Brain microvascular endothelial cell (primary cell): Measurements from ENCODE around the gene NLGN3.

Experiments used
- DNase-seq: peaks from one replicate; pipeline ENCODE4 v3.0.0-alpha.2; 2020
- H3K27ac ChIP-seq: fragments of 250-450 bp; sonication (Bioruptor Pico); 2 replicates; pipeline ENCODE4 v1.5.1; 2020; ENCODE audit warnings: mild to moderate bottlenecking, moderate library complexity
- H3K27me3 ChIP-seq: fragments of 250-450 bp; sonication (Bioruptor Pico); replicated peaks from 2 replicates; pipeline ENCODE4 v1.5.1; 2020; ENCODE audit warnings: mild to moderate bottlenecking
- H3K36me3 ChIP-seq: fragments of 250-450 bp; sonication (Bioruptor Pico); replicated peaks from 2 replicates; pipeline ENCODE4 v1.5.1; 2020; ENCODE audit warnings: mild to moderate bottlenecking
- H3K4me3 ChIP-seq: 2 replicates; pipeline ENCODE4 v1.5.1; 2011; ENCODE audit warnings: low read depth, mild to moderate bottlenecking, control low read depth, low read length, moderate library complexity
- in situ Hi-C: cut with HindIII; loops from 2 replicates; pipeline ENCODE4 v1.10.0; 2017; ENCODE audit warnings: low sequenced_read_pairs, low pct_ligation_motif_present
- TF ChIP-seq, protein P1 (sequence below): IDR thresholded peaks from 2 replicates; pipeline ENCODE4 v1.5.1; 2011; ENCODE audit warnings: low read depth, mild to moderate bottlenecking, moderate library complexity, low read length, control low read depth, inconsistent platforms; ENCODE audit errors: missing control alignments

The NLGN3 gene

DNA sequence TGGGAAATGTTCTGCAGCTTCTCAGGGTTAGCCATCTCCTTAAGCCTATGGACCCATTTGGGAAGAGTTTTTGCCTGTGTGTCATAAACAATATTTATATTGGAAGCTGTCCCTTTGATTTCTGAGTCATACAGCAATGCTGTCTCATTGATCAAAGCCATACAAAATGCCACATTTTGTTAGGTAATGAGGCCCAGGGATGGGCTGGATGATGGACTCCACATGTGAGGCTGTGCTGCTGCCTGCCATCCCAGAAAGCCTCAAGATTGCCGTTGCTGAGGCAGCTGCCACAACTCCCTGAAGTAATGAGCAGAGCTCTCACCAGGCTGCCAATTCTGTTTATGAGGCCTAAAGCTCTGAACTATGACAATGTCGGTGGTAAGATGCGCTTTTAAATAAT, 66.2 kb downstream of the NLGN3 start:
- H3K4me3 ChIP-seq: no peak overlapping the region
- TF ChIP-seq, protein P1, sequence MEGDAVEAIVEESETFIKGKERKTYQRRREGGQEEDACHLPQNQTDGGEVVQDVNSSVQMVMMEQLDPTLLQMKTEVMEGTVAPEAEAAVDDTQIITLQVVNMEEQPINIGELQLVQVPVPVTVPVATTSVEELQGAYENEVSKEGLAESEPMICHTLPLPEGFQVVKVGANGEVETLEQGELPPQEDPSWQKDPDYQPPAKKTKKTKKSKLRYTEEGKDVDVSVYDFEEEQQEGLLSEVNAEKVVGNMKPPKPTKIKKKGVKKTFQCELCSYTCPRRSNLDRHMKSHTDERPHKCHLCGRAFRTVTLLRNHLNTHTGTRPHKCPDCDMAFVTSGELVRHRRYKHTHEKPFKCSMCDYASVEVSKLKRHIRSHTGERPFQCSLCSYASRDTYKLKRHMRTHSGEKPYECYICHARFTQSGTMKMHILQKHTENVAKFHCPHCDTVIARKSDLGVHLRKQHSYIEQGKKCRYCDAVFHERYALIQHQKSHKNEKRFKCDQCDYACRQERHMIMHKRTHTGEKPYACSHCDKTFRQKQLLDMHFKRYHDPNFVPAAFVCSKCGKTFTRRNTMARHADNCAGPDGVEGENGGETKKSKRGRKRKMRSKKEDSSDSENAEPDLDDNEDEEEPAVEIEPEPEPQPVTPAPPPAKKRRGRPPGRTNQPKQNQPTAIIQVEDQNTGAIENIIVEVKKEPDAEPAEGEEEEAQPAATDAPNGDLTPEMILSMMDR: no peak
- H3K36me3 ChIP-seq: no peaks in the 10 kb centered on the region
- H3K27me3 ChIP-seq: no peaks in the 10 kb centered on the region
- H3K27ac ChIP-seq: no peak overlapping the region
- in situ Hi-C loops: no loop called here
- no peak for DNase-seq

DNA sequence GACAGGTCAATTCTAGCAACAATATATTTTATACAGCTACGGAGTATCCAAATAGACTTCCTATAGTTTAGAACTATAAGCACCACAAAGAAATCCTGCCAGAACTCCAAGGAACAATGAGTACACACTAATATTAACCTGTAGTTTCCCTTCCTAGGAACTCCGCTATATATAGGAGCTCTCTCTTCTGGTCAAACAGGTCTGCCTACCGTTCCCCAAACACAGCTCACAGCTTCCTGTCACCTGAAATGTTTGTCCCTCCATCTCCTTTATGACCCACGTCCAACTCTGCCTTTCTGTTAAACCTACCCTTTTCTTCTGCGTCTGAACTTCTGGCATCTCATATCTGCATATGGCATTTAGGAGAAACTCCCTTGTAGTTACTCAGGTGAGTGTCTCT, 67.9 kb downstream of the NLGN3 start:
- in situ Hi-C loops: no loop called here
- TF ChIP-seq, protein P1: no peak
- Histone ChIP-seq H3K27ac (no peak overlapping the region), H3K27me3 (no peaks in the 10 kb centered on the region), H3K4me3 (no peak overlapping the region), H3K36me3 (no peaks in the 10 kb centered on the region)
- no peak for DNase-seq

DNA sequence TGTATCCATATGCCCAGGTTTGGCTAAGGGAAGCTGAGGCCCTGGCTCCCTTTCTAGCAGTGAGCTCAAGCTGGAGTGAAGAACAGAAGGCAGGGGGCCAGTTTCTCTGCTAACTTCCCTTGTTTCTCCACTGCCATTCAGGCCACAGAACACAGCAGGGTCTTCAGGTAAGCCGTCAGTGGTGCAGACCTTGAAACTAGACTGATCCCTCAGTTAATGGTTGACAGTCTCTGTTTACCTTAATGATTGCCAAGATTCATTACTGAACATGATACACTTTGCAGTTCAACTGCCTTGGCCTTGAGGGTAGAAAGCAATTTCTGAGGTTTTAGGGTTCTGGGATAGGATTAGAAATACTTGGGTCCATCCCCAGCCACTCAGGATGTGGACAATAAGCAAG, 69.5 kb downstream of the NLGN3 start:
- H3K4me3 ChIP-seq: no peak overlapping the region
- no peak overlapping the region for H3K27ac ChIP-seq
- TF ChIP-seq, protein P1: no peak
- H3K36me3 ChIP-seq: no peaks in the 10 kb centered on the region
- in situ Hi-C loops: no loop called here
- no peaks in the 10 kb centered on the region for H3K27me3 ChIP-seq
- DNase-seq: no peak

DNA sequence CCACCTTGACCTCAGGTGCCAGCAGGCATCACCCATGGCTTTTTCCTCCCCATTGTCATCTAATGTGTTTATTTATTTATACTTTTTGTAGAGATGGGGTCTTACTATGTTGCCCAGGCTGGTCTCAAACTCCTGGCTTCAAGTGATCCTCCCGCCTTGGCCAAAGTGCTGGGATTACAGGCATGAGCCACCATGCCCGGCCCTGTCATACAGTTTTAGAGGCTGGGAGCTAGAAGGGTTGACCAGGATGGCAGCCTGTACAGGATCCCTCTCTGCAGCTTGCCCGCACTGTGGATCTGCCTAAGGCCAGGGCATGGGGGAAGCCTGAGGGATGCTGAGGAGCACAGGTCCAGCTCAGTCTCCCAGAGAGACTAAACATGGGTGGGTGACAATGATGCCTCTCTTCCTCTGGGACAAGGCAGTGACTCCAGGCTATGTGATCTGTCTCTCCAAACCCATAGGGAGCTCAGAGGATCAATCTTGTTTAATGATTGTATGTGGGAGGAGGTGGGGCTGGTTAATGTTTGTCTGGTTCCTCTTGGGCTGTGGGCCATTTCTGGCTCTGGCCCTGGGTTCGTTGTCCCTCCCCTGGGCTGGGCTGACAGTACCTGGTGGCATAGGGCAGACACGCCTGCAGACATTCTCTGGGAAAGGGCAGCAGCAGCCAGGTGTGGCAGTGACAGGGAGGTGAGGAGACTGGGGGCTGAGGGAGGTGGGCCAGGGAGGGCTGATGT, 70.1 kb downstream of the NLGN3 start:
- in situ Hi-C loops: no loop called here
- Histone ChIP-seq H3K4me3 (no peak overlapping the region), H3K27ac (no peak overlapping the region), H3K27me3 (no peaks in the 10 kb centered on the region), H3K36me3 (no peaks in the 10 kb centered on the region)
- DNase-seq: no peak
- TF ChIP-seq, protein P1: no peak

DNA sequence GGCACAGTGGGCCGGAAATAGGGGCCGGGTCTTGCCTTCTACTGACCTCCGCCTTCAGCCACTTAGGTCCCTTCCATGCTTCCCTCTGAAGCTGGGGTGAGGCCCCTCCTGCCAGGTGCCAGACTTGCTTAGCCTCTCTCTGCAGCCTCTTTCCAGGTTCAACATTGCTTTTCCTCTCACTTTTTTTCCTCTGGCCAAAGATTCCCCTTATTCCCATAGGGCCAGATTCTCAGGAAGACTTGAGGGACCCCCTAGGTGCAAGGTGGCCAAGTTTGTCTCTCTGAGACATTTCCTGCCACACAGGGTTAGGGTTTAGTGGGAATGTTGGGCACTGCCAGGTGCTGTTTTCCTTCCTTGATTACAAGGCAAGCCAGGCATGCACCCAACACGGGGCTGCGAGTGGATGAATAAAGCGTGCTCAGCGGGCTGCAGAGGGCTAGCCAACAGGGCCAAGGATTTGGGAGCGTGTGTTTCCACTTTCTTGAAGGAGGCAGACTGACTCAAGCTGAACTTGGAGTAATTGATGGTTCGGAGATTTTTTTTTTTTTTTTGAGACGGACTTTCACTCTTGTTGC, 70.8 kb downstream of the NLGN3 start:
- in situ Hi-C loops: no loop called here
- H3K4me3 ChIP-seq: no peak overlapping the region
- TF ChIP-seq, protein P1: no peak
- no peaks in the 10 kb centered on the region for H3K27me3 ChIP-seq
- H3K36me3 ChIP-seq: no peaks in the 10 kb centered on the region
- no peak for DNase-seq
- no peak overlapping the region for H3K27ac ChIP-seq

DNA sequence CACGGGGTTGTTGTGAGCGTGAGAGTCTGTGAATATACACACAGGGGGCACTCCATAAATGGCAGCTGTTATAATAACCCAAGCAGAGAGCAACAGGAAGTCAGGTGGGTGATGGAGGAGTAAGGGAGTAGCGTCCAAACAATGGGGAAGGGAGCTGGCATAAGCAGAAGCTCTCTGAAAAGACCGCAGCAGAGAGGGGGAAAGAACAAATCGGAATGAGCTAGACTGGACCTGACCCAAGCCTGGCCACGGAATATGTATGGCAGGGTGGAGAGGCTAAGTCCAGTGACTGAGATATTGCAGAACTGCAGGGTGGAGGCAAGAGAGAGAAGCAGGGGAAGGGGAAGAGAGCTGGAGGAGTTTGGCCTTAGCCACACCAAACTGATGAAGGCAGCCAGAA, 71.8 kb downstream of the NLGN3 start:
- Histone ChIP-seq H3K4me3 (no peak overlapping the region), H3K27ac (no peak overlapping the region), H3K27me3 (no peaks in the 10 kb centered on the region), H3K36me3 (no peaks in the 10 kb centered on the region)
- TF ChIP-seq, protein P1: no peak
- no peak for DNase-seq
- in situ Hi-C loops: no loop called here
